Activated naive CD4-positive, alpha-beta T cell treated with anti-CD3 and anti-CD28 coated beads, Interleukin-2, amount 10 ng/mL, durations not matched to agents 7 days and 5 days (primary cell): ENCODE measurements around the gene WNT5B.

Experiments used
- CTCF ChIA-PET: fragments of 350-600 bp; sonication (Branson Sonifier 250); formaldehyde crosslinking; loops from one replicate; lab custom pipeline; 2021; ENCODE audit warnings: antibody characterized with exemption; lab: Charles Lee
- DNase-seq: peaks from one replicate; pipeline ENCODE4 v3.0.0-alpha.2; 2020
- H3K27ac Mint-ChIP-seq: one replicate; pipeline ENCODE4 v1.8.0; 2021; ENCODE audit warnings: mild to moderate bottlenecking, moderate library complexity, mixed read lengths
- H3K27me3 Mint-ChIP-seq: one replicate; pipeline ENCODE4 v1.8.0; 2021; ENCODE audit warnings: mild to moderate bottlenecking, mixed read lengths
- H3K36me3 Mint-ChIP-seq: one replicate; pipeline ENCODE4 v1.8.0; 2021; ENCODE audit warnings: mixed read lengths
- H3K4me1 Mint-ChIP-seq: one replicate; pipeline ENCODE4 v1.8.0; 2021; ENCODE audit warnings: mixed read lengths
- H3K4me3 Mint-ChIP-seq: one replicate; pipeline ENCODE4 v1.8.0; 2021; ENCODE audit warnings: mild to moderate bottlenecking, moderate library complexity, mixed read lengths
- H3K9me3 Mint-ChIP-seq: one replicate; pipeline ENCODE4 v1.8.0; 2021; ENCODE audit warnings: mixed read lengths

The WNT5B gene

DNA sequence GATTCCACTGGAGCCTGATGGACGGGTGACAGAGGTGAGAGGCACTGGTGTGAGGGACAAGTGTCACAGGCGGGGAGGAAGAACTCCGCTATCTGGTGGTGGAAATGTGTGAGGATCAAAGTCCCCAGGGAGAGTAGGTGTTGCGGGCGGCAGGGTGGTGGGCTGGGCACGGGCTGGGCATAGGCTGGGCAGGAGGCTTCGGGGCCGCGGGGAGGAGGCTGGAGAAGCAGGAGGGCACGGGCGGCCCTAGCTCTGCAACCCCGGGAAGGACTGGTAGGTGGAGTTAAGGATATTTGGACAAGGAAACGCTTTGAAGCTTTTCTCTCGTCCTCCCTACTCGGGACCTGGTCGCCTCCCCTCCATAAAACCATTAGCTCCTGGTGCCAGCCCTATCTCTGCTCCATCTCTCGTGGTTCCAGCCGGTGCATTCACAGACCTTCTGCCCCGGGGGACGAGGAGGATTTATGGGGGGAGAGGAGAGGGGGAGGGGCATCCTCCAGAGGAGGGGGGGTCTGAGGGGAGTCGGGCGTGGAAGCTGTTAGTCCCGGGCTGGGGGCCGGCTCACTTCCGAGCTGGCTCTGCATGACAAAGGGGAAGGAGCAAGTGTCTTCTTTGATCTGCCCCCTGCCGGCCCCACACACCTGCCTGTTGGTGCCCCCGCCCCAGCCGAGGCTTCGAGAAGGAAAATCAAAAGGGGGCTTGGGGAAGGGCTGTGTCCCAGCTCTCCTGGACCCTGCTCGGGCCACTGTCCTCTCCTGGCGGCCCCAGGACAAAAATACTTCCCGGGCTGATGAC lies 504 bp downstream of the WNT5B start:
- peaks cover 21% of the 10 kb centered on the region for H3K4me1 Mint-ChIP-seq
- no peaks in the 10 kb centered on the region for H3K36me3 Mint-ChIP-seq
- no peak overlapping the region for H3K27ac Mint-ChIP-seq
- peaks cover 89% of the 10 kb centered on the region for H3K27me3 Mint-ChIP-seq
- H3K4me3 Mint-ChIP-seq: peak overlapping the region; percentile 5
- DNase-seq: peak; percentile 32
- CTCF ChIA-PET: interaction anchor here (0.7 to 1.8 kb wide), 4 partner anchors 16 to 512 kb away, joined by 3 to 5 read pairs (median 4); no protein-coding TSS in a partner anchor
- no peaks in the 10 kb centered on the region for H3K9me3 Mint-ChIP-seq

DNA sequence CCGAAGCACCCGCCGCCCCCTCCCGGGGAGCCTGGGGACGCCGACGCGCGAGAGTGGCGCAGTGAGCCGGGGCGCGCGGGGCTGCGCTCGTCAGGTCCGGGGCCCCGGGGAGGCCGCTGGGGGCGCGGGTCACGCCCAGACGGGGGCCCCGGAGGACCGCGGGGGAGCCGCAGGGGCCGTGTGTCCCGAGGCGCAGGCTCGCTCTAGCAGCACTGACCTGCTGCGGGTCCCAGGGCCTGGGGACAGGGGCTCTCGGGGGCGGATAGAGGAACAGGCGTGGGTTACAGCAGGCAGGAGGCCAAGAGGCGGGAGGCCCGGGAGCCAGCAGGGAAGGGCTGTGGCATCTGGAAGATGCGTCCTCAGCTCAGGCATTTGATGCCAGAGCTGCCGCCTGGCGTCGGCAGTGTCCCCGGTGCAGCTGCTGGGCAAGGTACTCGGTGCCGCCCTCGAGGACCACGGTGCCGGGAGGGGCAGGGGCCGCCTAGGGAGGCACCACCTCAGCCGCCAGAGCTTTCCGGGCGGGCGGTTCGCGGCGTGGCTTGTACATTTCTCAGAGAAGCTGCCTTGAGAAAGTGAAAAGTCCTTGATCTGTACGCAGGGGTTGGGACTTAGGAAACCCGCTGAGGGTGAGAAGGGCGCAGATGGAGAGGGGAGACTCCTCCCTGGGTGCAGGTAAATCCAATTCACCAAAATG lies 1.2 kb downstream of the WNT5B start:
- Mint-ChIP-seq H3K27ac (no peak overlapping the region), H3K9me3 (no peaks in the 10 kb centered on the region), H3K27me3 (peaks cover 90% of the 10 kb centered on the region), H3K4me3 (peak overlapping the region; percentile 19), H3K4me1 (peaks cover 21% of the 10 kb centered on the region), H3K36me3 (no peaks in the 10 kb centered on the region)
- DNase-seq: peak; percentile 39
- CTCF ChIA-PET: interaction anchor here (0.7 to 1.8 kb wide), 7 partner anchors 14 to 952 kb away, joined by 3 to 11 read pairs (median 3); no protein-coding TSS in a partner anchor

DNA sequence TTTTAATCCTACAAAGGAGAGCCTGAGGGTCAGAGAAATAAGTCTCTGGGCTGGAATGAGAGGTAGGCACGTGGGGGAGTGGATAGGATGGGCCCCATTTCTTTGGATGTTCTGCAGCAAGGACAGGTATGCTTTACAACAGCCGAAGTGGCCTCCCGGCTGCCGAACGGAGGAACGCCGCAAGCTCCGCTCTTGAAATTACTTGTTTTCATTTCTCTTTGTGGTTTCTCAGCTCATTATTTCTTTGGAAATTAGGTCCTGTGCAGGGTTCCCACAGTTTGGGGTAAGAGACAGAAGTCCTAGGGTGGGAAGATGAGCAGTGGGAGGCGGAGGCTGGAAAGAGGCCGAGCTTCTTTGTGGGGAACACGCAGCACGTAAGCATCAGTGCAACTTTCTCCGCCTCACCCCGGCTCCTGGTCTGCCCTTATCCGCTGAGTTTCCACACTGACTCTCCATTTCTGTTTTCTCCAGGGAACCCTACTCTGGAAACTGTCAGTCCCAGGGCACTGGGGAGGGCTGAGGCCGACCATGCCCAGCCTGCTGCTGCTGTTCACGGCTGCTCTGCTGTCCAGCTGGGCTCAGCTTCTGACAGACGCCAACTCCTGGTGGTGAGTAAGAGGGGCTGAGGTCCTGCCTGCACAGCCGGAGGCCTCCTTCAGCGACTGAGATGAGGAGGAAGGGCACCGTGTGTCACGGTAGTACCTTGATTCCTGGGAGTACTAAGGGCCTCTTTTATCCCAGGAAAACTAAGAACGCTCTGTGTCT lies 2.0 kb downstream of the WNT5B start:
- H3K4me3 Mint-ChIP-seq: peak overlapping the region; percentile 19
- H3K27me3 Mint-ChIP-seq: peaks cover 92% of the 10 kb centered on the region
- CTCF ChIA-PET: interaction anchor here (1.0 to 1.8 kb wide), 5 partner anchors 13 to 951 kb away, joined by 3 to 11 read pairs (median 5); no protein-coding TSS in a partner anchor
- no peaks in the 10 kb centered on the region for H3K36me3 Mint-ChIP-seq
- peaks cover 21% of the 10 kb centered on the region for H3K4me1 Mint-ChIP-seq
- no peak for DNase-seq
- no peak overlapping the region for H3K27ac Mint-ChIP-seq
- H3K9me3 Mint-ChIP-seq: no peaks in the 10 kb centered on the region

DNA sequence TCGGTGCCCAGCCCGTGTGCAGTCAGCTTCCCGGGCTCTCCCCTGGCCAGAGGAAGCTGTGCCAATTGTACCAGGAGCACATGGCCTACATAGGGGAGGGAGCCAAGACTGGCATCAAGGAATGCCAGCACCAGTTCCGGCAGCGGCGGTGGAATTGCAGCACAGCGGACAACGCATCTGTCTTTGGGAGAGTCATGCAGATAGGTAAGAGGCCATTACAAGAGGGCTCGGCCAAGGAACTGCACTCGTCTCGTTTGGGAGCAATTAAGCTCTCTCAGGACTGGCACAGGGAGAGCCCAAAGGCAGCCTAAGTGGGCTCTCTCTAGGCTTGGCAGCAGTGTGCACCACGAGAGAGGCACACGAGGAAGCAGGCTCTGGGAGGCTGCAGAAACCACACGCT lies 3.7 kb downstream of the WNT5B start:
- Mint-ChIP-seq H3K4me3 (no peak overlapping the region), H3K4me1 (peaks cover 21% of the 10 kb centered on the region), H3K27ac (no peak overlapping the region), H3K36me3 (no peaks in the 10 kb centered on the region), H3K27me3 (peaks cover 90% of the 10 kb centered on the region), H3K9me3 (no peaks in the 10 kb centered on the region)
- CTCF ChIA-PET: interaction anchor here (3.1 to 4.7 kb wide), 2 partner anchors 158 to 307 kb away, joined by 27 to 40 read pairs; no protein-coding TSS in a partner anchor
- DNase-seq: no peak

DNA sequence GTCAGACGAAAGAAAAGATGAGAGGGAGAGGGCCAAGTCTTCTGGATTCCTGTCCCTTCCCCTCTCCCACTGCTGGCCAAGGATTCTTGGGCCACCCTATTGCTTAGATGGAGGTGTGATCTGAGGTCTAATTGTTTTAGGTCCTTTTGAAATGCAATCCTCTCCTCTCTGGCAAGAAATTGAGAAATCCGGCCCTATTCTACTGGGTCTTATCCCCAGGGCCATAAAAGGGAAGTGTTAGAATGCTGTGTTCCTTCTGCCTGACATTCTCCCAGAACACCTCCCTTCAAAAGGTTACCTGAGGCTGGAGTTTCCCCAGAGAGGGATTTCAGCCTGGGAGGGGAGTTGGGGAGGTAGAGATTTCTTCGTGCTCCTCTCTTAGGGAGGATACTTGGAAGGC lies 4.4 kb downstream of the WNT5B start:
- DNase-seq: no peak
- Mint-ChIP-seq H3K4me1 (peaks cover 21% of the 10 kb centered on the region), H3K4me3 (no peak overlapping the region), H3K9me3 (no peaks in the 10 kb centered on the region), H3K27ac (no peak overlapping the region), H3K27me3 (peaks cover 88% of the 10 kb centered on the region), H3K36me3 (no peaks in the 10 kb centered on the region)
- CTCF ChIA-PET: interaction anchor here (0.6 to 4.7 kb wide), 5 partner anchors 18 to 516 kb away, joined by 3 to 40 read pairs (median 27); no protein-coding TSS in a partner anchor

DNA sequence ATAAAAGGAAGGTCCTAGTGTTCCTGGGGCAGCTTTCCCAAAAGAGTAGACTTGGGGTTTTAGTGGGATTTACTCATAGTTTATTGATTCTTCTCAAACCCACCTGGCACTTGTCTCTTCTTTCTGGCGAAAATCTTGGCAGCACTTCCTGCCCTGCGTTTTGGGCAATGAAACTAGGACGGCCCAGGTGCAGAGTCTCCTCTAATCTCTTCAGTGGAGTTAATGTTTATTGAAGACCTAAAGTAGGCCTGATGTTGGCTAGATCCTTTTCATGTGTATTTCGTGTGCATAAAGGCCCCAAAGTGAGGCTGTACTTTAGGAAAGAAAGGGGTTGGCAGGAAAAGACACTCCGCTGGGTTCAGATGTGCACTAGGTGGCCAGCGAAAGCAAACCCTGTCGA lies 5.1 kb downstream of the WNT5B start:
- peaks cover 17% of the 10 kb centered on the region for H3K4me1 Mint-ChIP-seq
- H3K9me3 Mint-ChIP-seq: no peaks in the 10 kb centered on the region
- DNase-seq: no peak
- CTCF ChIA-PET: interaction anchor here (0.6 to 4.7 kb wide), 19 partner anchors 9 to 516 kb away, joined by 3 to 40 read pairs (median 4); partner anchors contain the start of gene CACNA2D4
- peaks cover 81% of the 10 kb centered on the region for H3K27me3 Mint-ChIP-seq
- no peak overlapping the region for H3K4me3 Mint-ChIP-seq
- no peaks in the 10 kb centered on the region for H3K36me3 Mint-ChIP-seq
- no peak overlapping the region for H3K27ac Mint-ChIP-seq

DNA sequence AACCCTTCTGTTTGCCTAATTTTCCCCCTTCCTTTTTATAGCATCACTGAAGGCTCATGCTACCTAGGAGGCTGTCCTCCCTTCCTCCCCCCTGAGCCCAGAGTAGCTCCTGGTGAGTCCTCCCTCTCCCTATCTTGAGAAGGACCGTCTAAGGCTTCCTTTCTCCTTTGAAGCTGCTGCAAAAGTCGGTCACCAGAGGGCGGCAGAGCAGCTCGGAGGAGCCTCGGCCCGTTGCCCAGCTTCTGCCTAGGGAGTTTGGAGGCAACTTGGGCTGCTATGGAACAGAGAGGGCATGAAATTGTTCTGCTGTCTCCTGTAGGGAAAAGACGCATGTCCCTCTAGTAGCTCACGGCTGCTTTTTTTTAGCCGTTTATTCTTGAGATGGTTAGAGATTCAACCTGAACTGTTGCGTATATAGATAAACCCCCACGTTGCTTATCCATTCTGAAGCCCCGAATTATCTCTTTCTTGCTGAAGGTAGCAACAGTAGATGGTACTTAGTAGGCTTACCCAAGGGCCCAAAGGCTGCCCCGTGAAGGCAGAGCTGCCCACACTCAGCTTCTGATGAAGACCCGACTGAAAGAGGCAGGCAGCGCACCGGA lies 5.7 kb downstream of the WNT5B start:
- Mint-ChIP-seq H3K9me3 (no peaks in the 10 kb centered on the region), H3K36me3 (no peaks in the 10 kb centered on the region), H3K27me3 (peaks cover 75% of the 10 kb centered on the region), H3K4me3 (no peak overlapping the region), H3K27ac (no peak overlapping the region), H3K4me1 (peaks cover 14% of the 10 kb centered on the region)
- peak; percentile 75 for DNase-seq
- CTCF ChIA-PET: interaction anchor here (0.6 to 4.7 kb wide), 20 partner anchors 10 to 517 kb away, joined by 3 to 40 read pairs (median 4); partner anchors contain the start of gene CACNA2D4

DNA sequence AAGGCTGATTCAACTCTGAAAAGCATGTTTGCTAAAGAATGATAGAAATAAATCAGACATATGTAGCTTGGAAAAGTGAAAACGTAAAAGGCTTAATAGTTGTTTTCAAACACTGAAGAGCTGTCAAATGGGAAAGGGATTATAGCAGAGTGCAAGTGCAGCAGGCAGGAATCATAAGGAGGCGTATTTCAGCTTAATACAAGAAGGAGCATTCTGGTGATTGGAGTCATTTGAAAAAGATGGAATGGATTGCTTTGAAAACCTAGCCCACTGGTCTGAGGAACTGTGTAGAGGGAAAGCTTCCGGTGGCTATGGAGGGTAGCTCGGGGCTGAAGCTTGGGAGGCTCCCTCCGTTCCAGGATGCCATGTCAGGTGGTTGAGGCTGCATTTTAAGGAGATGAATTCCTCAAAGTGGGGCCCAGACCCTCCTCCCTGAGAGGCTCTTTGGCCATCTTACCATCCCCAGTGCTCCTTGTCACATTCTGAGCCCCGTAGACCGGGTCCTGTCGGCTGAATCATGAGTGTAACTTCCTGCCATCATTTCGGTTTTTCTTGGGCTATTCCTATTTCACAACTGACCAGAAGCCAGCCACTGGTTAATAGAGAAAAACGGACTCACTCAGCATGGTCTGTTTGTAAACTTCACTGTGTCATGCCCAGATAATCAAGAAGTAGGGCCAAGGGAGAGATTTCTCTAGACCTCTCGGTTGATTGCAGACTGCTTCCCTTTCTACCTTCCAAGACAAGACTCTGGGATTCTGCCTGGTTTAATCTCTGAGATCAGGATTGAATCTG lies 6.5 kb downstream of the WNT5B start:
- CTCF ChIA-PET: interaction anchor here (0.6 to 4.7 kb wide), 14 partner anchors 9 to 1080 kb away, joined by 3 to 40 read pairs (median 4); partner anchors contain the start of gene CACNA2D4
- peaks cover 10% of the 10 kb centered on the region for H3K4me1 Mint-ChIP-seq
- H3K27ac Mint-ChIP-seq: no peak overlapping the region
- DNase-seq: no peak
- peaks cover 67% of the 10 kb centered on the region for H3K27me3 Mint-ChIP-seq
- no peaks in the 10 kb centered on the region for H3K9me3 Mint-ChIP-seq
- H3K4me3 Mint-ChIP-seq: no peak overlapping the region
- H3K36me3 Mint-ChIP-seq: no peaks in the 10 kb centered on the region

DNA sequence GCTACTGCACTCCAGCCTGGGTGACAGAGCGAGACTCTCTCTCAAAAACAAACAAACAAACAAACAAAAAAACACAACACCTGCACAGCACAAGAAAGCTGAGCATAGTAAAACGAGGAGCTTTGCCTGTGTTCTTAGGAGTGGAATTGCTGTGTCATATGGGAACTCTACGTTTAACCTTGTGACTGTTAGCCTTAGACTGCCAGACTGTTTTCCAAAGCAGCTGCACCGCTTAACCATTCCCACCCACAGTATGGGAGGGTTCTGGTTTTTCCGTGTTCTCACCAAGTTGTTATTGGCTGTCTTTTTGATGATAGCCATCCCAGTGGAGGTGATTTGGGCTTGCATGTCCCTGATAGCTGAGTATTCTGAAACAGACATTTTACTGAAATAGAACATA lies 9.2 kb downstream of the WNT5B start:
- no peaks in the 10 kb centered on the region for H3K9me3 Mint-ChIP-seq

DNA sequence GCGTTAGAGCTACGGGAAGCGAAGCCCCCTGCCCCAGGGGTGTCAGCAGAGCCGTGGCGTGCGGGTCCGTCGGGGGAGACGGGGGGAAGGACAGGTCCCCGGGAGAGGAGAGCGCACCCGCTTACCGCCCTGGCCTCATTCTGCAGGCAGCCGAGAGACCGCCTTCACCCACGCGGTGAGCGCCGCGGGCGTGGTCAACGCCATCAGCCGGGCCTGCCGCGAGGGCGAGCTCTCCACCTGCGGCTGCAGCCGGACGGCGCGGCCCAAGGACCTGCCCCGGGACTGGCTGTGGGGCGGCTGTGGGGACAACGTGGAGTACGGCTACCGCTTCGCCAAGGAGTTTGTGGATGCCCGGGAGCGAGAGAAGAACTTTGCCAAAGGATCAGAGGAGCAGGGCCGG lies 10.5 kb downstream of the WNT5B start:
- Mint-ChIP-seq H3K9me3 (no peaks in the 10 kb centered on the region), H3K4me1 (peaks cover 2% of the 10 kb centered on the region), H3K4me3 (no peak overlapping the region), H3K36me3 (no peaks in the 10 kb centered on the region), H3K27ac (no peak overlapping the region), H3K27me3 (peaks cover 50% of the 10 kb centered on the region)
- CTCF ChIA-PET: no interaction called here
- DNase-seq: no peak

More for the DNA sequence above, 9.2 kb downstream of the WNT5B start:
- Mint-ChIP-seq H3K36me3 (no peaks in the 10 kb centered on the region), H3K27ac (no peak overlapping the region), H3K4me1 (peaks cover 2% of the 10 kb centered on the region), H3K27me3 (peaks cover 59% of the 10 kb centered on the region), H3K4me3 (no peak overlapping the region)
- CTCF ChIA-PET: interaction anchor here (0.6 to 1.5 kb wide), 3 partner anchors 15 to 409 kb away, joined by 3 to 9 read pairs (median 4); no protein-coding TSS in a partner anchor
- no peak for DNase-seq

DNA sequence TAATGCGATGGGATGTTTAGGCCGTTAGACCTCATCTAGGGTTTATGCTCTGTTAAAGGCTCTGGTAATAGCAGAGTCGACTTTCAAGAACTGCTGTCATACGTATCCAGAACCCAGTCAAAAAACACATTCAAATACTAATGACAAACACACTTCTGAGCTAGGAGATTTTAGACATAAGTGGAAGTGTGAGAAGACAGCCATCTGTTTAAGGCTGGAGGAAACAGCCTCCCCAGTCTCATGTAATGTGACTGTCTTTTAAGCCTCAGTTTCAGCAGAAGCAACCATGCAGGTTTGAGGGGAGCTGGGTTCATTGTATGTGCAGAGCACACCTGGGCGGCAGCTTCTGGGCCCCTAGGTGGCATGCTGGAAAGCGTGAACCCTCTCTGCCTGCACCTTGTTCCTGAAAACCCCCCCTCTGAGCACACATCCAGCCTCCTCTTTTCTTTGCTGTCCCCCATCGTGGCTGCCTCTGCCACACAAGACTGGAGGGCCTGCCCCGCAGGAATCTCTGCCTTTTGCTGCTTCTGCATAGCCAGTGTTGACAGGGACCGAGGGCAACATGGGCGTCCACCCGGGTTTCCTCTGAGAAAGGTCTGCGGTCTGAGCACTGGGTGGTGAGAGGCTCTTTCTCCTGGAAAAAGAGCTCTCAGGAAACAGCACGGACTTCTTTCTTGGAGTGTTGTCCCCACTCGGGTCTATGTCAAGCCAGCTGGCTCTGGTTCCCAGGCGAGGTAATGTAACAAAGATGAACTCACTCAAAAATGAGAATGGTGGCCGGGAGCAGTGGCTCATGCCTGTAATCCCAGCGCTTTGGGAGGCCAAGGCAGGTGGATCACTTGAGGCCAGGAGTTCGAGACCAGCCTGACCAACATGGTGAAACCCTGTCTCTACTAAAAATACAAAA lies 11.6 kb downstream of the WNT5B start:
- Mint-ChIP-seq H3K36me3 (no peaks in the 10 kb centered on the region), H3K4me1 (peaks cover 8% of the 10 kb centered on the region), H3K27me3 (peaks cover 39% of the 10 kb centered on the region), H3K27ac (no peak overlapping the region), H3K9me3 (no peaks in the 10 kb centered on the region), H3K4me3 (no peak overlapping the region)
- CTCF ChIA-PET: interaction anchor here (0.9 kb wide), 1 partner anchor 151 kb away, joined by 3 read pairs; no protein-coding TSS in a partner anchor
- DNase-seq: no peak

DNA sequence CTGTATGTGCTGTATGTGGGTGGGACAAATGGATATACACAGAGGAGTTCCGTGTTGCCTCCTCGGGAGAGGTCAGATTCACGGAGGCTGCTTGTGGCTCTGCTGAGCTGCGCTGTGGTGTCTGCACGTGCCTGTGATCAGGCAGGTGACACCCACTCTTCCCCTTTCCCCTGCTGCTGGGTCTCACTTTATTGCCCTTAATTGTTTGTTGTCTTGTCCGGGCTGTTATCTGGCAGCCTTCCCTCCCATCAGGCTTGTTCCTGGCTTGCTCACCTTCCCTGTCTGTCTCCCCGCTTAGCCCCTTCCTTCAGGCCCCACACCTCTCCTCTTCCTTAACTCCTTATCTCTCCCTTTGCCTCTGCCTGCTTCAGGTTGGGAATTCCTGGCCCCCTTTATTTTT lies 13.5 kb downstream of the WNT5B start:
- CTCF ChIA-PET: interaction anchor here (1.4 kb wide), 2 partner anchors 149 to 298 kb away, joined by 4 read pairs; no protein-coding TSS in a partner anchor
- Mint-ChIP-seq H3K36me3 (no peaks in the 10 kb centered on the region), H3K27me3 (peaks cover 40% of the 10 kb centered on the region), H3K9me3 (no peaks in the 10 kb centered on the region), H3K4me1 (peaks cover 9% of the 10 kb centered on the region), H3K27ac (no peak overlapping the region), H3K4me3 (no peak overlapping the region)
- DNase-seq: no peak
